Panc1 (cell line): ENCODE measurements around the gene SPEG. TPM values are rescaled to one million over a fixed set of nuclear protein-coding genes. Genes with fewer than 3 reads are reported as not detected.

Experiments used
- ATAC-seq: fragments of 200-7000 bp; cut with Tn5 transposase; 2 replicates; pipeline ENCODE4 v1.9.1; 2020; ENCODE audit warnings: mild to moderate bottlenecking, moderate library complexity
- BruUV-seq: library from RNA; stranded (reverse); fragments of 400-500 nt; replicated peaks from 2 replicates; lab custom pipeline; 2021; lab: Mats Ljungman, UMichigan
- CTCF ChIA-PET: fragments of 300-600 bp; sonication (Branson Sonifier 250); formaldehyde crosslinking; loops from one replicate; lab custom pipeline; 2022; ENCODE audit warnings: antibody characterized with exemption; lab: Charles Lee
- POLR2A ChIA-PET: fragments of 300-600 bp; sonication (Branson Sonifier 250); formaldehyde crosslinking; loops from one replicate; lab custom pipeline; 2022; ENCODE audit warnings: antibody characterized with exemption; lab: Charles Lee
- DNase-seq: peaks from one replicate; pipeline ENCODE4 v3.0.0-alpha.2; 2010; ENCODE audit warnings: low read depth, low spot score
- H3K27ac ChIP-seq: 2 replicates; pipeline ENCODE4 v1.5.1; 2011; ENCODE audit warnings: mild to moderate bottlenecking, low read length, inconsistent platforms
- H3K27me3 ChIP-seq: fragments of 200-500 bp; sonication (Bioruptor generic); 2 replicates; pipeline ENCODE4 v1.6.0; 2014; ENCODE audit warnings: low read length, inconsistent platforms; ENCODE audit not compliant: control insufficient read depth, insufficient read depth
- H3K36me3 ChIP-seq: fragments of 200-500 bp; sonication (Bioruptor generic); 2 replicates; pipeline ENCODE4 v1.5.1; 2014; ENCODE audit warnings: inconsistent platforms, mild to moderate bottlenecking, low read length, moderate library complexity; ENCODE audit not compliant: control insufficient read depth, insufficient read depth
- H3K4me1 ChIP-seq: 2 replicates; pipeline ENCODE4 v1.5.1; 2011; ENCODE audit warnings: inconsistent platforms, mild to moderate bottlenecking, low read length, moderate library complexity; ENCODE audit not compliant: control insufficient read depth, insufficient read depth
- H3K4me3 ChIP-seq, 2 experiments: 2 replicates each; pipeline ENCODE4 v1.5.1; 2011 to 2012; ENCODE audit warnings: low read depth in 2 of 2, low read length in 2 of 2, mild to moderate bottlenecking in 2 of 2, inconsistent platforms in 1 of 2, moderate library complexity in 1 of 2
- H3K9me3 ChIP-seq: fragments of 200-500 bp; sonication (Bioruptor generic); 2 replicates; pipeline ENCODE4 v1.5.1; 2014; ENCODE audit warnings: low read depth, mild to moderate bottlenecking, inconsistent platforms, low read length, moderate library complexity; ENCODE audit not compliant: control insufficient read depth, insufficient read depth
- CTCF ChIP-seq: fragments of 450-650 bp; IDR thresholded peaks from 2 replicates; pipeline ENCODE4 v1.5.1; 2017; ENCODE audit warnings: mild to moderate bottlenecking
- POLR2AphosphoS5 ChIP-seq: IDR thresholded peaks from 2 replicates; pipeline ENCODE4 v1.6.1; 2012; ENCODE audit warnings: mild to moderate bottlenecking, low read depth, low read length, moderate library complexity
- SIN3A ChIP-seq: IDR thresholded peaks from 2 replicates; pipeline ENCODE4 v1.6.1; 2012; ENCODE audit warnings: low read depth, mild to moderate bottlenecking, low read length, moderate library complexity, borderline replicate concordance; ENCODE audit not compliant: insufficient read depth
- TCF7L2 ChIP-seq: IDR thresholded peaks from 2 replicates; pipeline ENCODE4 v1.6.1; 2011; ENCODE audit warnings: mild to moderate bottlenecking, low read depth, low read length, inconsistent platforms
- in situ Hi-C: cut with HindIII; loops from 2 replicates; pipeline ENCODE4 v1.10.0; 2016; ENCODE audit warnings: low sequenced_read_pairs, low pct_unique_long_range_greater_than_20kb
- intact Hi-C: fragments of 100-400 bp; cut with micrococcal nuclease; formaldehyde crosslinking; loops from one replicate; pipeline ENCODE4 v1.10.0; 2022; ENCODE audit not compliant: unreplicated experiment
- total RNA-seq: library from RNA; stranded (reverse); gene quantifications from one replicate; pipeline ENCODE4 v1.2.1, GENCODE V29; 2021; ENCODE audit not compliant: unreplicated experiment
- TF ChIP-seq, protein P1 (sequence below), 2 experiments: IDR thresholded peaks; 2 replicates each; pipeline ENCODE4 v1.6.1; 2011 to 2012; ENCODE audit warnings: low read depth in 2 of 2, control low read depth in 1 of 2, low read length in 1 of 2, mild to moderate bottlenecking in 1 of 2, moderate library complexity in 1 of 2; ENCODE audit not compliant: insufficient read depth in 1 of 2

Gene SPEG
- total RNA-seq, 1 experiment from 2014 or later, result 3.4 TPM

DNA sequence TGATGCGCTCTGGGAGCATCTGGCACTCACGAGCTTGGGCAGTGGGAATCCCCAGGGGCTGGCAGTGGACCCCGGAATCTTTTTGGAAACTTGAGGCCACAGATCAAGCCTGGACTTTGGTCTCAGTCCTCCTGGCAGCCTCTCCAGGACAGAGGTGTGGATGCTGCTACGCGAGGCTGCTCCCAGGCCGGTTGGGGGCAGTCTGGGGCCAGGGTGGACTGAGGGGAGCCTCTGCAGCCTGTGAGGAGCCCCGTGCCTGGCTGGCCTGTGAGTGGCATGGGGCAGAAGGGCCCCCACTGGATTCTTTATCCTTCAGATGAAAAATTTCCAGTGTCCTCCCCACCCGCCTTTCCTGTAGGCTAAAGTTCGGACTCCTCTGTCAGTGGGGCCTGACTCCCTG lies 29.2 kb upstream of the SPEG start:
- intact Hi-C loops, result no loop called here
- CTCF ChIA-PET, result interaction anchor here (1.2 to 5.0 kb wide), 2 partner anchors 17 to 124 kb away, joined by 8 to 29 read pairs; partner anchors contain the start of gene DNPEP

DNA sequence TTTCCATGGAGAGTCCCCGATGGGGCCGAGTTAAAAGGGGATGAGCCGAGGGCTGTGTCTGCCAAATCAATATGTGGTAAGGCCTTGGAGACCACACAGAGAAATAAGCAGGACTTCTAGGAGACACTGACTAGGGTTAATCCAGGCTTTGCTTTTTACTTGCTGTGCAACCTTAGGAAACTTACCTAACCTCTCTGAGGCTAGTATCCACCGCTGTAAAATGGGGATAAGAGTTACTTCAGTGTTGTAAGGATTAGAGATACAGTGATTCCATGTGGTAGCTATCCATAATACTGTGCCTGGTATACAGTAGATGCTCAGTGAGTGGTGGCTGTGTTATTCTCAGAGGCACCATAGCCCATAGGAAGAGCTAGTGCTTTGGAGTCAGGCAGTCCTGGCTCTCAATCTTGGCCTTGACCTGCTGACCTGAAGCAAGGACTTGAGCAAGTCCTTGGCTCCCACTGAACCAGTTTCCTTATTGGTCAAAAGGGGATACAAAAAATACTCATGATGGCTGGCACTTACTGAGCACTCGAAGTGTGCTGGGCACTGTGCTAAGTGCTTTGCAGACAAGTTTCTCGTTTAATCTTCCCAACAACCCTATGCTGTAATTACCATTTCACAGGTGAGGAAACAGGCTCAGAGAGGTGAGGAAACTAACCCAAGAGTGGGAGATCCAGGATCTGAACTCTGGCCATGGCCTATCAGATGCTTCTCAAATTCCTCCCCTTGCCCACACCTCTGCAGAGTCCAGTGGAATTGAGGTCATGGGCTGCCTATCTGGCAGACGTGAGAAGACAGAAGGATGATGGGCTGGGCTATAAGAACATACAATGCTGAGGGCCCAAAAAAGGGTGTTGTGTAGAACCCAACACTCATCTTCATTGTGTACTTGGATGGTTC lies 28.4 kb upstream of the SPEG start:
- TF ChIP-seq TCF7L2, result no peak
- TF ChIP-seq POLR2AphosphoS5, result no peak
- TF ChIP-seq CTCF, result no peak
- TF ChIP-seq, protein P1, sequence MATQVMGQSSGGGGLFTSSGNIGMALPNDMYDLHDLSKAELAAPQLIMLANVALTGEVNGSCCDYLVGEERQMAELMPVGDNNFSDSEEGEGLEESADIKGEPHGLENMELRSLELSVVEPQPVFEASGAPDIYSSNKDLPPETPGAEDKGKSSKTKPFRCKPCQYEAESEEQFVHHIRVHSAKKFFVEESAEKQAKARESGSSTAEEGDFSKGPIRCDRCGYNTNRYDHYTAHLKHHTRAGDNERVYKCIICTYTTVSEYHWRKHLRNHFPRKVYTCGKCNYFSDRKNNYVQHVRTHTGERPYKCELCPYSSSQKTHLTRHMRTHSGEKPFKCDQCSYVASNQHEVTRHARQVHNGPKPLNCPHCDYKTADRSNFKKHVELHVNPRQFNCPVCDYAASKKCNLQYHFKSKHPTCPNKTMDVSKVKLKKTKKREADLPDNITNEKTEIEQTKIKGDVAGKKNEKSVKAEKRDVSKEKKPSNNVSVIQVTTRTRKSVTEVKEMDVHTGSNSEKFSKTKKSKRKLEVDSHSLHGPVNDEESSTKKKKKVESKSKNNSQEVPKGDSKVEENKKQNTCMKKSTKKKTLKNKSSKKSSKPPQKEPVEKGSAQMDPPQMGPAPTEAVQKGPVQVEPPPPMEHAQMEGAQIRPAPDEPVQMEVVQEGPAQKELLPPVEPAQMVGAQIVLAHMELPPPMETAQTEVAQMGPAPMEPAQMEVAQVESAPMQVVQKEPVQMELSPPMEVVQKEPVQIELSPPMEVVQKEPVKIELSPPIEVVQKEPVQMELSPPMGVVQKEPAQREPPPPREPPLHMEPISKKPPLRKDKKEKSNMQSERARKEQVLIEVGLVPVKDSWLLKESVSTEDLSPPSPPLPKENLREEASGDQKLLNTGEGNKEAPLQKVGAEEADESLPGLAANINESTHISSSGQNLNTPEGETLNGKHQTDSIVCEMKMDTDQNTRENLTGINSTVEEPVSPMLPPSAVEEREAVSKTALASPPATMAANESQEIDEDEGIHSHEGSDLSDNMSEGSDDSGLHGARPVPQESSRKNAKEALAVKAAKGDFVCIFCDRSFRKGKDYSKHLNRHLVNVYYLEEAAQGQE (IDR thresholded peaks at IDR 0.05; ENCODE audit: insufficient read depth in 1 of 2, low read depth in 2 of 2, low read length in 1 of 2), result no peak
- TF ChIP-seq SIN3A, result no peak
- DNase-seq (no peak), ATAC-seq (no peak)
- no TSS peak for BruUV-seq
- in situ Hi-C loops (no loop called here), intact Hi-C loops (no loop called here)
- CTCF ChIA-PET, result interaction anchor here (5.0 kb wide), 1 partner anchor 124 kb away, joined by 29 read pairs; no protein-coding TSS in a partner anchor
- POLR2A ChIA-PET, result no interaction called here
- no peak overlapping the region for H3K27ac ChIP-seq
- H3K4me1 ChIP-seq, result peaks cover 9% of the 10 kb centered on the region
- H3K27me3 ChIP-seq, result no peaks in the 10 kb centered on the region
- H3K4me3 ChIP-seq, result no peak overlapping the region
- H3K9me3 ChIP-seq, result no peaks in the 10 kb centered on the region
- H3K36me3 ChIP-seq, result no peaks in the 10 kb centered on the region

More for the DNA sequence above, 29.2 kb upstream of the SPEG start:
- no TSS peak for BruUV-seq
- no peak for DNase-seq
- H3K36me3 ChIP-seq, result no peaks in the 10 kb centered on the region
- no peaks in the 10 kb centered on the region for H3K9me3 ChIP-seq
- no peaks in the 10 kb centered on the region for H3K27me3 ChIP-seq
- in situ Hi-C loops, result no loop called here
- peak; percentile 53 for ATAC-seq
- no peak overlapping the region for H3K27ac ChIP-seq
- TF ChIP-seq CTCF (no peak; the same call in 1 of the 2 replicates), TCF7L2 (no peak), SIN3A (no peak), POLR2AphosphoS5 (no peak)
- TF ChIP-seq, protein P1 (IDR thresholded peaks at IDR 0.05; ENCODE audit: insufficient read depth in 1 of 2, low read depth in 2 of 2, low read length in 1 of 2), result no peak
- peaks cover 14% of the 10 kb centered on the region for H3K4me1 ChIP-seq
- H3K4me3 ChIP-seq, result no peak overlapping the region
- POLR2A ChIA-PET, result no interaction called here
